EL (cell line): ENCODE data around the gene AKAP12.
A peak's percentile ranks its signal among the peaks of the same experiment; 100 is the strongest.

Experiments used
- DNase-seq: peaks from one replicate; pipeline ENCODE4 v3.0.0-alpha.2; 2016

AKAP12 gene

GRCh38 chr6:151240036-151240685, 394 bp downstream of the AKAP12 start:
- DNase-seq = peak; percentile 80

GRCh38 chr6:151240791-151241642, 1.2 kb downstream of the AKAP12 start:
- DNase-seq = peak; percentile 73

DNA sequence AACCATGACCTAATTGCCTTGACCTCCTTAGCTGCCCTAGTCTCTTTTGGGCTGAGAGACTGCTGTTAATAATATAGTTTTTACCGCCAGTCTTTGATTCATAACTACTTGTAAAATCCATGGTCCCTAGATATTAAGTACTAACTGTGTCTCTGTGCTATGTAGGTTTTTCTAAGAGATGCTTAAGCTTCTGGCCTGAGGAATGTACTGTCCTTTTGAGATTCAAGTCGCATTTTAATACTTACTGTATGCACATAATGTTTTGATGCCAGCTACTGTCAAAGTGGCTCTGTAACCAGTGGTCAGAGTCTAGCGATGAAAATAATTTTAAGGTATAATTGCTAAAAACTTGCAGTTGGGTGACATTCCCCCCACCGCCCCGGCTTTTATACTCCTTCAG, 2.1 kb downstream of the AKAP12 start:
- no peak for DNase-seq

GRCh38 chr6:151242420-151242861, 2.7 kb downstream of the AKAP12 start:
- peak; percentile 6 for DNase-seq

DNA sequence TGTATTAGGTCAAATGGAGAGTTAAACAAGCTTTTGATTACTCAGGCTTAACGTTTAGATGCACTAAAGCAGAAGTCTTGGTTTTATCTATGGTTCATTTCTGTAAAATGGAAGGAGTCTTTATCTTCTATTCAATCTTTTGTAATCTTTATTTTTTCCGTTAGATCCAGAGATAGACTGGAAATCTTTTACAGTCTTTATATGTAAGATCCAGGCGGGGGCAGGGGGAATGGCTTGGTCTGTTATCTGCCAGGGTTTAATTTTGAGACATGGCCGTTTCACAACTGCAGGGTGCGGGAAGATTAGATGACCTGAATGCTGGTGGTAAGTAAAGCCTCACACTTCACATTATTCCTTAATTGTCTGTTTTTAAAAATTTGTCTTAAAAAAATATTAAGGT, 3.7 kb downstream of the AKAP12 start:
- no peak for DNase-seq

DNA sequence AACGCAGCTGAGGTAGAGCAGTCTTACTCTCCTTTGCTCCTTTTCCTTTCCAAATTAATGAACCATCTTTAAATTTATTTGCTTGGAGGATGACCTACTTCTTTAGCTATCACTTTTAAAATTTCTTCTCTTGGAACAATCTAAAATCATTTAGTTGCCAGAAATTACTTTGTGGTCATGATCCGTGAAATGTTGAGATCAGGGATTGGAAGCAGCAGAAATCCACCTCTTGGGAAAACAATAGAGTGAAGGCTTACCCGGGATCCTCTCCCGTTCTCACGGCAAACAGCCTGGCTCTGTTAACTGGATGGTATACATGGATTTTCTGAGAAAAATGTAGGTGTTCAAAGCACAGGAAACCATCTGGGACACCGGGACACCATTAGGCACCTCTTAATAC, 7.7 kb downstream of the AKAP12 start:
- no peak for DNase-seq

GRCh38 chr6:151248295-151248694, 8.5 kb downstream of the AKAP12 start:
- DNase-seq = no peak

- no peak for DNase-seq
Measured at GRCh38 chr6:151252634-151253033, 12.9 kb downstream of the AKAP12 start.

DNA sequence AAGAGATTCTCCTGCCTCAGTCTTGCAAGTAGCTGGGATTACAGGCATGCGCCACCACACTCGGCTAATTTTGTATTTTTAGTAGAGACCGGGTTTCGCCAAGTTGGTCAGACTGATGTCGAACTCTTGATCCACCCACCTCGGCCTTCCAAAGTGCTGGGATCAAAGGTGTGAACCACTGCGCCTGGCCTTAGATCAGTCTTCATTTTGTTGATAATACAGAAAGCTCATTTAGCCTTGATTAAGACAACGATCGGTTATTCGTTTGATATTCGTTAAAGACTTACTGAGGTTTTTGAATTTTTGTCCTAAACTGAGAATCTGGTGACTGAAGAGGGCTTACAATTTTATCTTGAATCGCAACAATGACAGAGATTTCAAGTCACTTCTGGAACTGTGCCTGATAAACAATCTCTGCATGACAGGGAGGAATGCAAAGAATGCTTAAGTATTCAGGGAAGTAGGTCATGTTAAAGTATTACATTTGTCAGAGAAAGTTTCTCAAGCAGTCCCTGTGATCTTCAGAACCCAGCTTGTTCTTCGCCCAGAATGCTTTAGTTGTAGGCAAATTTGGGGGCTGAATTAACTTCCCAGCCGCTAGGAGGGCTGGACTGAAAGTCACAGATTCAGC, 14.8 kb downstream of the AKAP12 start:
- peak; percentile 60 for DNase-seq

- no peak for DNase-seq
Measured at GRCh38 chr6:151255811-151256210, 16.0 kb downstream of the AKAP12 start.

DNA sequence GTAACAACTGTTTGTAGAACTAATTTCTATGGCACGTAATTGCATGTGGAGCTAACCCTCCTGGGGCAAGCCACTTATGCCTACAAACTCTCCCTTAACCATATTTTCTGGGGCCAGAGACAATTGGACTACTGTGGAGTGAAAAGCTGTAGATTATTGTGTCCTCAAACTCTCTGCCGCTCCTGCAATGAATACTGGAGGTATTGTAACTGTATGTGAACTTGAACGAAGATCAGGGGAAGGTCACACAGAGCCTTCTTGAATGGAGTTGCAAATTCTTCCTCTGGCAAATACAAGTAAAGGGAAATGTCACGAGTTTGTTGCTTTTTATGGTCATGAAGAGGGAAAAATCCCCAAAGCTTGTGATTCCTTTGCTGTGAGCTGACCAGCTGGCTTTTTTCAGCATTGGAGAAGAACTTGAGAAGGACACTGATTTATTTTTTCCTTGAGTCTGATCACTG, 18.2 kb downstream of the AKAP12 start:
- no peak for DNase-seq

- DNase-seq = no peak
Measured at GRCh38 chr6:151260205-151260604, 20.4 kb downstream of the AKAP12 start.

DNA sequence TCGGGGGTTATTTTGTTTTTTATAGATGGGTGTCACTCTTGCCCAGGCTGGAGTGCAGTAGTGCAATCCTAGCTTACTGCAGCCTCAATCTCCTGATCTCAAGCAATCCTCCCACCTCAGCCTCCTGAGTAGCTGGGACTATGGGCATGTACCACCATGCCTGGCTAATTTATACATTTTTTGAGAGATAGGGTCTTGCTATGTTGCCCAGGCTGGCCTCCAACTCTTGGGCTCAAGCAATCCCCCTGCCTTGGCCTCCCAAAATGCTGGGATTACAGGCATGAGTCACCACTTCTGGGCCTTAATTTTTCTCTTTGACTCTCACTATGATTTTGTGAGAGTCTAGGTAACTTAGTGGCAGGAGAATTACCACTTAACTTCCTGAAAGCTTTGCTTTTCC, 23.3 kb downstream of the AKAP12 start:
- no peak for DNase-seq

GRCh38 chr6:151263967-151264366, 24.2 kb downstream of the AKAP12 start:
- no peak for DNase-seq

- no peak for DNase-seq
Measured at GRCh38 chr6:151265282-151265681, 25.5 kb downstream of the AKAP12 start.

- DNase-seq = peak; percentile 65
Measured at GRCh38 chr6:151269321-151269995, 29.7 kb downstream of the AKAP12 start.

- no peak for DNase-seq
Measured at GRCh38 chr6:151275121-151275520, 35.4 kb downstream of the AKAP12 start.

- no peak for DNase-seq
Measured at GRCh38 chr6:151275566-151275965, 35.8 kb downstream of the AKAP12 start.

DNA sequence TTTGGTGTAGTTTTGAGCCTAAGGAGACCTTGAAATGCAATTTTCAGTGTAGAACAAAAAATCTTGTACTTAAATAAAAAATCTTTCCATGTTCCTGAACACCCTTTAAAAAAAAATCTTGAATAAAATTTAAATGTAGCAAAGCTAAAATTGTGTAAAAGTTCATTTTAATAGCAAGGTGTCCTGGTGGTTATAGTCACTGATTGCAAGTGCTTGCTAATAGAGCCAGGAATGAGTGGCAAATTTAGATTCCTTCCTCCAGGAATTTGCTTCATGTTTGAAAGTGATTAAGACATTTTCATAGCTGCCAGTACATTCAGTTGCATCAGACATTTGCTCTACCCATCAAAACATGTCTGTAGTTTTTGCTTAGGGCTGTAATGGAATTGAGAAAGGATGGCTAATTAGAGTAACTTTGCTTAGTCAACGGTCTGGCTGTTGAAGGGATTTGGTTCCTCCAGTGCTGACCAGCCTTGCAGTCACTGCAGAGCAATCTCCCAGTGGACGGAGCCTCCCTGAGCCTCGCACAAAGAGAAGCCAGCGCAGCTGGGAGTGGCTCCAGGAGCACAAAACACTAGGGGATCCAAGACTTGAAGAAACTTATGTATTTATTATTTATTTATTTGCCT, 36.5 kb downstream of the AKAP12 start:
- peak; percentile 45 for DNase-seq

DNA sequence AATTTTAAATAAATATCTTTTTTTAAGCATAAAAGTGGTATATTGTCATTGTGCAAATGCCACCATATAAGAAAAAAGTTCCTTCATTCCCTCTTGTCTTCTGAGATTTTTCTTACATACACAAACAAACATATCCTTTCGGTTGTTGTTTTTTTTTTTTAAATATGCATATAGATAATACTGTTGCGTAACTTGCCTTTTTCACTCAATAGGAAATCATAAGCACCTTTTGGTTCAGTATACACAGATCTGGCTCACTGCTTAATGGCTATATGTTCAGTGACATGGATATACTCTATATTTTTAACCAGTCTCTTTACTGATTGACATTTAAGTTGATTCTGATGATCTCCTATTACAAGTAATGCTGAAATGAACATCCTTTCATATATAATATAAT, 40.1 kb downstream of the AKAP12 start:
- DNase-seq = no peak

GRCh38 chr6:151280859-151281258, 41.1 kb downstream of the AKAP12 start:
- no peak for DNase-seq

DNA sequence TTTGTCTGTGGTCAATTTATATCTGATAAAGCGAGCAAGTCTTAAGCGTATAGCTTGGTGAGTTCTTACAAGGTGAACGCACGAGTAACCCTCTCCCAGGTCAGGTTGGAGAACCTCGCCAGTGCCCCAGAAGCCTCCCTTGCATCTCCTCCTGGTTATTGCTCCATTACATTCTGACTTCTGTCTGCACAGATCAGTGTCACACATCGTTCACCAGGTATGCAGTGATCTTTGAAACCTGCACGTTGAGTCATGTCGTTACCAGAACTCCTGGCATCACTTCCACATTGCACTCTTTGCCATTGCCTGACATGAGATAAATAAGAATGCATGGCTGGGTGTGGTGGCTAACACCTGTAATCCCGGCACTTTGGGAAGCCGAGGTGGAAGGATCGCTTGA, 44.2 kb downstream of the AKAP12 start:
- no peak for DNase-seq

DNA sequence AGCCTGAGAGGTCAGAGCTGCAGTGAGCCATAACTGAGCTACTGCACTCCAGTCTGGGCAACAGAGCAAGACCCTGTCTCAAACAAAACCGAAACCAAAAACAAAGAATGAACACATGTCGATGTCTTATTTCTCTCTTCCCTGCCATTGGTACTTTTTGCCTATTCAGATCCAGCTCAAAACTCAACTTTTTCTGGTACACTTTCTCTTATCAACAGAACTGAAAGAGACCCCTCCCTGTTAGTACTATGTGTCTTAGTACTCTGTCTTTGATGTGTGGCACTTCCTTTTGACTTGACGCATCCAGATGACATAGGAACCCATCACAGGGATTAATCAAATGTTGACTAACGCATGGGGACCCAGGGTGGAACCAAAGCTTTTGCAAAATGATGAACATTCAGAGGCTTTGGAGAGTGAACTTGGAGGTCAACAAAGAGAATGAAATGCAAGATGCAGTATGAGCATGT, 44.8 kb downstream of the AKAP12 start:
- DNase-seq = no peak
